ENCODE measurements around the gene KCNIP3.
"Not testable (repeated sequence)": the region's sequence is repeated elsewhere in the genome, so short reads cannot be mapped to it uniquely, and the experiment has no call there.

The KCNIP3 gene

GRCh38 chr2:95389245-95390119, 92.3 kb downstream of the KCNIP3 start:
- FAIRE-seq (no peak), DNase-seq (ENCODE audit: insufficient read length, low spot score) (peak; percentile 87)
- TF ChIP-seq POLR2A (IDR thresholded peaks at IDR 0.05; ENCODE audit: low read depth, low read length) (no peak), TAF1 (IDR thresholded peaks at IDR 0.05; ENCODE audit: low read depth, low read length) (no peak)

DNA sequence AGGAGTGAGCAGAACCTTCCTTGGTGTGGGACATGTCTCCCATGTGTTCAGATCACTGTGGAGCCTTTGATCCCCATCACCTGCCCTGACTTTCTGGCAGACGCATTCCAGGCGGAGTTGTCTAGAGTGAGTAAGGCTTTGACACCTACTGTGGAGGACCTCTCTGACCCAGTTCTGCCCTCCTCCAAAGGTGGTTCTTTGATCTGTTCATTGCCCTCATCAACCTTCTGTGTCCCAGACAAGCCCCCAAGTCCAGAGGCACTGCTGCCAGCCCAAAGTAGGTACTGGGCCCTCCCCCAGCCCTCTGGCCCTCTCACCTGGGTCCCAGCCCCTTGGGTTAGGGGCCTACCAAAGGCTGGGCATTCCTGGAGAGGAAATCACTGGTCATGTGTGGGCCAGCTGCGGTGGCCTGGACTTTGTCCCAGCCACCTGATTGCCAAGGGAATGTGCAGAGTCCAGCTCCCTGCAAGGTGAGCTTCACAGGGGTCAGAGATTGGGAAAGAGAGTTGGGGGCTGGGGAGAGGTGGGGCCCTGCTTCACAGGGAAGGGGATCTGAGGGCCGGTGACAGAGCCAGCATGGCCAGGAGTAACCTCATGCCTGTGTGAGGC, 93.2 kb downstream of the KCNIP3 start:
- DNase-seq (ENCODE audit: insufficient read length, low spot score) = no peak
- FAIRE-seq = no peak
- TF ChIP-seq POU2F2 (IDR thresholded peaks at IDR 0.05; ENCODE audit: low read depth, low read length) = no peak
- no peak for TF ChIP-seq POLR2A (IDR thresholded peaks at IDR 0.05; ENCODE audit: low read depth, low read length)
- TF ChIP-seq POLR2AphosphoS5 (IDR thresholded peaks at IDR 0.05; ENCODE audit: low read depth, low read length) = no peak
- no peak for TF ChIP-seq TAF1 (IDR thresholded peaks at IDR 0.05; ENCODE audit: low read depth, low read length)
- no peak for TF ChIP-seq SPI1 (IDR thresholded peaks at IDR 0.05; ENCODE audit: low read depth, low read length)
- no peak for TF ChIP-seq PAX5 (IDR thresholded peaks at IDR 0.05; ENCODE audit: insufficient read depth, low read length, severe bottlenecking)

- TF ChIP-seq TAF1 (IDR thresholded peaks at IDR 0.05; ENCODE audit: low read depth, low read length) = no peak
- no peak for TF ChIP-seq PAX5 (IDR thresholded peaks at IDR 0.05; ENCODE audit: insufficient read depth, low read length, severe bottlenecking)
- no peak for TF ChIP-seq POLR2AphosphoS5 (IDR thresholded peaks at IDR 0.05; ENCODE audit: low read depth, low read length)
- TF ChIP-seq SPI1 (IDR thresholded peaks at IDR 0.05; ENCODE audit: low read depth, low read length) = no peak
- TF ChIP-seq POLR2A (IDR thresholded peaks at IDR 0.05; ENCODE audit: low read depth, low read length) = no peak
- no peak for TF ChIP-seq POU2F2 (IDR thresholded peaks at IDR 0.05; ENCODE audit: low read depth, low read length)
- FAIRE-seq (no peak), DNase-seq (ENCODE audit: insufficient read length, low spot score) (no peak)
Measured at GRCh38 chr2:95390881-95391321, 93.8 kb downstream of the KCNIP3 start.

- no peak for TF ChIP-seq POLR2AphosphoS5 (IDR thresholded peaks at IDR 0.05; ENCODE audit: low read depth, low read length)
- TF ChIP-seq POLR2A (IDR thresholded peaks at IDR 0.05; ENCODE audit: low read depth, low read length) = no peak
- no peak for TF ChIP-seq PAX5 (IDR thresholded peaks at IDR 0.05; ENCODE audit: insufficient read depth, low read length, severe bottlenecking)
- TF ChIP-seq POU2F2 (IDR thresholded peaks at IDR 0.05; ENCODE audit: low read depth, low read length) = no peak
- DNase-seq (ENCODE audit: insufficient read length, low spot score) (no peak), FAIRE-seq (no peak)
Measured at GRCh38 chr2:95391641-95392310, 94.6 kb downstream of the KCNIP3 start.

DNA sequence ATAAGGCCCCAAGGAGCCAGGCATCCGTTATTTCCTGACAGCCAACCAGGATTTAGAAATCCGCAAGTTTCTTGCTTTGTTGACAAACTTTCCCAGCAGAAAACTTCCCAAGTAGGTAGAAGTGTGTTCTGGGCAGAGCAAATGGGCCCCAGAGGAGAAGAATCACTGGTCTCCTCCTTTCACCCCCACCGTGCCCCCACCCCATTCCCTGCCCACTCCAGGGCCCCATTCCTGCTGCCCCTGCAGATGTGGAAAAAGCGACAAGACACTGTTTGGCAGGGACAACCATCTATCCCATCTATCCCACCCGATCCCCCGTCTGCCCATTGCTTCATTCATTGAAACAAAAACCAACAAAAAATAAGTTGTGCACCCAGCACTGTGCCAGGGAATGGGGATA, 95.2 kb downstream of the KCNIP3 start:
- no peak for DNase-seq (ENCODE audit: insufficient read length, low spot score)
- TF ChIP-seq SPI1 (IDR thresholded peaks at IDR 0.05; ENCODE audit: low read depth, low read length) (no peak), PAX5 (IDR thresholded peaks at IDR 0.05; ENCODE audit: insufficient read depth, low read length, severe bottlenecking) (no peak), TAF1 (IDR thresholded peaks at IDR 0.05; ENCODE audit: low read depth, low read length) (no peak), POLR2AphosphoS5 (IDR thresholded peaks at IDR 0.05; ENCODE audit: low read depth, low read length) (no peak), POU2F2 (IDR thresholded peaks at IDR 0.05; ENCODE audit: low read depth, low read length) (no peak), POLR2A (IDR thresholded peaks at IDR 0.05; ENCODE audit: low read depth, low read length) (no peak)
- FAIRE-seq = no peak

GRCh38 chr2:95392730-95393455, 95.7 kb downstream of the KCNIP3 start:
- no peak for DNase-seq (ENCODE audit: insufficient read length, low spot score)
- TF ChIP-seq PAX5 (IDR thresholded peaks at IDR 0.05; ENCODE audit: insufficient read depth, low read length, severe bottlenecking) (no peak), SPI1 (IDR thresholded peaks at IDR 0.05; ENCODE audit: low read depth, low read length) (no peak), POU2F2 (IDR thresholded peaks at IDR 0.05; ENCODE audit: low read depth, low read length) (no peak), TAF1 (IDR thresholded peaks at IDR 0.05; ENCODE audit: low read depth, low read length) (no peak), POLR2A (IDR thresholded peaks at IDR 0.05; ENCODE audit: low read depth, low read length) (no peak), POLR2AphosphoS5 (IDR thresholded peaks at IDR 0.05; ENCODE audit: low read depth, low read length) (no peak)
- no peak for FAIRE-seq

DNA sequence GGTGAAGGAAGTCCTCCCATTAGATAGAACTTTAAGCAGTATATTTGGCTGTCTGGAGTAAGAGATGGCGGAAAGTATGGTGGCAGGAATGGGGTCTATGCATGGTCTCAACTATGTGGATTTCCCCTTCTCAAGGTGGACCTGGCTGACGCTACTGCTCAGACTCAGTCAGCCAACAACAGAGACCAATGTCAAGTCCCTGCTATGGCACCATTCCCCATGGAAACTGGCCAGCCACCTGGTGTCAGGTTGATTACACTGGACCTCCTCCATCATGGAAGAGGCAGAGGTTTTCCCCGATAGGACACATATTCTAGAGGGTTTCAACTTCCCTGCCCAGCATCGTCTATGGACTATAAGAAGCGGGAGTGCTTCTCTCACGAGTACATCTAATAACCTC, 96.8 kb downstream of the KCNIP3 start:
- FAIRE-seq = no peak

DNA sequence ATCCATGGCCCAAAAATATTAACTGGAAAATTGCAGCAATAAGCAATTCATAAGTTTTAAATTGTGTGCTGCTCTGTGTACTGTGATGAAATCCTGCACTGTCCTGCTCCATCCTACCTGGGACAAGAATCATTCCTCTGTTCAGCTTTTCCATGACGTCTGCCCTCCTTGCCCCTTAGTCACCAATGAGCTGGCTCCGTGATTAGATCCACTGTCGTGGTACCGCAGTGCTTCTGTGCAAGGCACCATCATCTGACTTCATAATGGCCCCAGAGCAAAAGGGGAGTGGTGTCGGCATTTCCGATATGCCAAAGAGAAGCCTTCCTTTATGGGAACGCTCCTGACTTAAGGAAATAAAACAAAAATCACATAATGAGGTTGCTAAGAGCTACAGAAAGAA, 101.9 kb downstream of the KCNIP3 start:
- TF ChIP-seq PAX5 (IDR thresholded peaks at IDR 0.05; ENCODE audit: insufficient read depth, low read length, severe bottlenecking) (no peak), TAF1 (IDR thresholded peaks at IDR 0.05; ENCODE audit: low read depth, low read length) (no peak), POLR2AphosphoS5 (IDR thresholded peaks at IDR 0.05; ENCODE audit: low read depth, low read length) (no peak), SPI1 (IDR thresholded peaks at IDR 0.05; ENCODE audit: low read depth, low read length) (no peak), POU2F2 (IDR thresholded peaks at IDR 0.05; ENCODE audit: low read depth, low read length) (no peak), POLR2A (IDR thresholded peaks at IDR 0.05; ENCODE audit: low read depth, low read length) (no peak)
- FAIRE-seq (no peak), DNase-seq (ENCODE audit: insufficient read length, low spot score) (no peak)

More for the DNA sequence above, 96.8 kb downstream of the KCNIP3 start:
- DNase-seq (ENCODE audit: insufficient read length, low spot score) = no peak
- no peak for TF ChIP-seq POU2F2 (IDR thresholded peaks at IDR 0.05; ENCODE audit: low read depth, low read length)
- no peak for TF ChIP-seq SPI1 (IDR thresholded peaks at IDR 0.05; ENCODE audit: low read depth, low read length)
- TF ChIP-seq POLR2A (IDR thresholded peaks at IDR 0.05; ENCODE audit: low read depth, low read length) = no peak
- no peak for TF ChIP-seq POLR2AphosphoS5 (IDR thresholded peaks at IDR 0.05; ENCODE audit: low read depth, low read length)
- no peak for TF ChIP-seq PAX5 (IDR thresholded peaks at IDR 0.05; ENCODE audit: insufficient read depth, low read length, severe bottlenecking)
- TF ChIP-seq TAF1 (IDR thresholded peaks at IDR 0.05; ENCODE audit: low read depth, low read length) = no peak

DNA sequence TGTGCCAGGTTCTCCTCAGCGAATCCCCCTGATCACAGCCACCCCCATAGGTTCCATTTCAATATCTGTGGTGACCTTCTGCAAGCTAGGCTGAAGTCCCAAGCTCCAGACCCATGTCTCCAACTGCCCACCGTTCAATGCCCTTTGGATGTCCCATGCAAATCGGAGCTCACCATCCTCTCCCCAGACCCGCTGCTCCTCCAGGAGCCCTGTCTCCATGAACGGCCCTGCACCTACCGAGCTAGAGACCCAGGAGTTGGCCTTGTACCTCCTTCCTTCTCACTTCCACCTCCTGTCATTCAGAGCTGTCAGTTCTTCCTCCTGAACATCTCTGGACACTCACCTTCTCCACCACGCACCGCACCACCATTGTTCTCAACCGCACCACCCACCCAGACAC, 104.3 kb downstream of the KCNIP3 start:
- TF ChIP-seq PAX5 (IDR thresholded peaks at IDR 0.05; ENCODE audit: insufficient read depth, low read length, severe bottlenecking) (no peak), POLR2AphosphoS5 (IDR thresholded peaks at IDR 0.05; ENCODE audit: low read depth, low read length) (no peak), SPI1 (IDR thresholded peaks at IDR 0.05; ENCODE audit: low read depth, low read length) (no peak), TAF1 (IDR thresholded peaks at IDR 0.05; ENCODE audit: low read depth, low read length) (no peak), POLR2A (IDR thresholded peaks at IDR 0.05; ENCODE audit: low read depth, low read length) (no peak), POU2F2 (IDR thresholded peaks at IDR 0.05; ENCODE audit: low read depth, low read length) (no peak)
- FAIRE-seq (no peak), DNase-seq (ENCODE audit: insufficient read length, low spot score) (no peak)

DNA sequence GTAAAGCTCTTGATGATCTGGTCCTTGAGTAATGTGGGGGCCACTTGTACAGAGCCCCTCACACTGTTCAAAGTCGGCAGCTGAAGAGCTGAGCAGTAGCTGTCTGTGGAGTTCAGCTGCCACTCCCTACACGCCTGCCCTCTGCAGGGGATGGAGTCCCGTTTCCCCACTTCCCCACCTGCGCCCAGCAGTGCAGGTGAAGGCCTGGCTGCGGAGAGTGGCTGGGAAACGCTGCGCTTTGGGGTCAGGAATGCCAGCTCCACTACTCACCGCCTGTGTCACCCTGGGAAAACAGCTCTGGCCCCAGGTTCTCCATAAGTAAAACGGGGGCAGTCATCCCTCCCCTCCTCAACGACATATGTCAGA, 104.8 kb downstream of the KCNIP3 start:
- peak; percentile 23 for FAIRE-seq
- DNase-seq (ENCODE audit: insufficient read length, low spot score) = not testable (repeated sequence)
